ENCODE data around the gene FARP1. TPM values are rescaled to one million over a fixed set of nuclear protein-coding genes. Genes with fewer than 3 reads are reported as not detected.

The FARP1 gene
- polyA plus RNA-seq, 4 donors = 0.89 to 23.4 (median 6.2) TPM

DNA sequence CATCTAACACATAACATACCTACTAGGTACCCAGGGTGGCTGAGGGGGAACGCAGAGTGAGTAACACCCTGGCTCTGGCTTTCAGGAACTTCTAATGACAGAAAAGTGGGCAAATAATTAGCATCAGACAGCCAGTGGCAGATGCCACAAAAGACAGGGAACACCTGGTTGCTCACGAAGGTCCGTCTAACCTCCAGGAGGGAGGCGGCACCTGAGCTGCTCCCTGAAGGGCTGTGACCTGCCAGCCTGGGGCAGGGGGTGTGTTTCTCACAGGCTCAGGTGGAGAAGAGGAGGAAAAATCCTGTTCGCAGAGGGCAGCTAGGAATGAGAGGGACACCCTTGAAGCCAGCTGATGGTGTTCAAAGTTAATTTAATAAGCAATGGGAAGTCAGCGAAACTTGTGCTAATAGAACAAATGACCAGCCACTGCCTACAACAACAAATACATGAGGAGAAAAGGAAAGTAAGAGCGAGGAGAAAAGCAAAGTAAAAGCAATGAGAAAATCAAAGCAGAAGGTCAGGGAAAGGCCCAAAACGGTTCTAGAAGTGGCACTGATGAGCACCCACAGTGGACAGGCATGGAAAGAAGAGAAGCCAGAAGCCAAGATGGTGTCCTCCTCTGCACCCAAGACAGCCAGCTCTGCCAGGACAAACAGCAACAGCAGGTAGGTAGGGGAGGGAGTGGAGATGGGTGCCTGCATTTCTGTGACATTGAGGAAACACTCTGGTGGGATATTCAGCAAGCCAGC is 346.7 kb downstream of the FARP1 start:
- no peaks in the 10 kb centered on the region for H3K27me3 ChIP-seq (ENCODE audit: control insufficient read depth in 3 of 3, insufficient read depth in 3 of 3, low read length in 3 of 3)
- peak overlapping the region; percentile 34 to 76 (median 61) for H3K27ac ChIP-seq (ENCODE audit: low read depth in 1 of 3, low read length in 2 of 3)
- WGBS, 3 donors = 73 to 84% (median 77%) methylated on average over 8 of the region's 8 CpGs
- H3K9me3 ChIP-seq (ENCODE audit: control insufficient read depth in 2 of 2, insufficient read depth in 1 of 2, low read depth in 1 of 2, low read length in 1 of 2) = no peaks in the 10 kb centered on the region
- FAIRE-seq = no peak
- peaks cover 0 to 35% (median 0%) of the 10 kb centered on the region in 3 donors for H3K36me3 ChIP-seq (ENCODE audit: control insufficient read depth in 3 of 3, insufficient read depth in 2 of 3, low read depth in 1 of 3, low read length in 3 of 3)
- peak in 1 of 2 donors; percentile 20 for DNase-seq
- H3K4me1 ChIP-seq (ENCODE audit: control insufficient read depth in 3 of 3, insufficient read depth in 2 of 3, low read depth in 1 of 3, low read length in 2 of 3) = peaks cover 13 to 44% (median 41%) of the 10 kb centered on the region in 3 donors
- no peak overlapping the region for H3K4me3 ChIP-seq (ENCODE audit: low read depth in 1 of 3, low read length in 3 of 3)

DNA sequence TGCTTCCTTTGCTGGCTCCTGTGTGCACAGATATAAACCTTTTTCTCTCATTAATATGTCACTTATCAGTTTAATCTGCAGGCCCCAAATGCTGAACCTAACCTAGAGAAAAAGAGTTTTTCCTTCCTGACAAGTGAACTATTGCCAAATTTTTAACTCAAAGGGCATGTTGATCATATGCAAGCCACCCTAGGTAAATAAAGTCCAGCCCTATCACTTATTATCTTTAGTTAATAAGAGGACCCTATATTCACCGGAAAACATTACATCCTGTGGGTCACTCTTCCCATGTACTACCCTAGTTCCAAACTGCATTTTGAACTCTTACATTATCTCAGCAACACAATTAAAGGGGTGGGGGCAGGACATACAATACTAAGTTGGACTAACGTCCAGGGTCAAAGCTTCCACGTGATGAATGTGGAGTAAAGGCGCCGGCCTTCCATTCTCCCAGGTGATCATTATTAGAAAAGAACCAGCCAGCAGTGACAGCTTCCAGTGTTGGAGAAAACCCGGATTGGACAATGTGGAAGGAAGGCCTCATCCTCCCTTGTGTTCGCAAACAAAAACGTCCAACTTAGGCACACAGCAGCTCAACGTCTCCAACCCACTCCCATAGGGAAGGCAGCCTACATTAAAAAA is 347.4 kb downstream of the FARP1 start:
- H3K4me3 ChIP-seq (ENCODE audit: low read depth in 1 of 3, low read length in 3 of 3) = no peak overlapping the region
- FAIRE-seq (no peak), DNase-seq (peak; percentile 74 to 84)
- WGBS, 3 donors = 27 to 54% (median 45%) methylated on average over 9 of the region's 9 CpGs
- peak overlapping the region; percentile 47 to 76 (median 61) for H3K27ac ChIP-seq (ENCODE audit: low read depth in 1 of 3, low read length in 2 of 3)
- no peaks in the 10 kb centered on the region for H3K9me3 ChIP-seq (ENCODE audit: control insufficient read depth in 2 of 2, insufficient read depth in 1 of 2, low read depth in 1 of 2, low read length in 1 of 2)
- H3K4me1 ChIP-seq (ENCODE audit: control insufficient read depth in 3 of 3, insufficient read depth in 2 of 3, low read depth in 1 of 3, low read length in 2 of 3) = peaks cover 13 to 38% (median 37%) of the 10 kb centered on the region in 3 donors
- H3K36me3 ChIP-seq (ENCODE audit: control insufficient read depth in 3 of 3, insufficient read depth in 2 of 3, low read depth in 1 of 3, low read length in 3 of 3) = peaks cover 0 to 38% (median 0%) of the 10 kb centered on the region in 3 donors
- H3K27me3 ChIP-seq (ENCODE audit: control insufficient read depth in 3 of 3, insufficient read depth in 3 of 3, low read length in 3 of 3) = no peaks in the 10 kb centered on the region

DNA sequence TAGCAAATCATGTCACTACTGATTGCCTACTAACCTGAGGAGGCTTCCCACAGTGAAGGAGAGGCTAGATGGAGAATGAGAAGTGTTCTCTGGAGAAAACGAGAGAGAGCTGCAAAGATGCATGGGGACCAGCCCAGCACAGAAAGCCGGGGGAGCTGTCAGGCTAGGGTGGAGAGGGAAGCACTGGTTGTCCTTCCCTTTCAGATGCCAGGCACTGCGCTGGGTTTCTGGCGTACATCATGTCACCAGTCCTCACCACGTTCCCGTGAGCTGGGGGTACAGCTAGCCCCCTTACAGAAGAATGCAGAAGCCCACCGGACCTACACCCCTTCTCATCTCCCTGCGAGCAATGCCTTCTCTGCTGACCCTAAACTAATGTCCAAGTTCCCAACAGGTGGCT is 348.0 kb downstream of the FARP1 start:
- FAIRE-seq (no peak), DNase-seq (no peak)
- H3K36me3 ChIP-seq (ENCODE audit: control insufficient read depth in 3 of 3, insufficient read depth in 2 of 3, low read depth in 1 of 3, low read length in 3 of 3) = peaks cover 0 to 35% (median 0%) of the 10 kb centered on the region in 3 donors
- peaks cover 9 to 37% (median 31%) of the 10 kb centered on the region in 3 donors for H3K4me1 ChIP-seq (ENCODE audit: control insufficient read depth in 3 of 3, insufficient read depth in 2 of 3, low read depth in 1 of 3, low read length in 2 of 3)
- H3K27me3 ChIP-seq (ENCODE audit: control insufficient read depth in 3 of 3, insufficient read depth in 3 of 3, low read length in 3 of 3) = no peaks in the 10 kb centered on the region
- H3K27ac ChIP-seq (ENCODE audit: low read depth in 1 of 3, low read length in 2 of 3) = peak overlapping the region; percentile 26 to 61 (median 47)
- H3K9me3 ChIP-seq (ENCODE audit: control insufficient read depth in 2 of 2, insufficient read depth in 1 of 2, low read depth in 1 of 2, low read length in 1 of 2) = no peaks in the 10 kb centered on the region
- WGBS, 3 donors = 79 to 92% (median 89%) methylated on average over 8 of the region's 8 CpGs
- no peak overlapping the region for H3K4me3 ChIP-seq (ENCODE audit: low read depth in 1 of 3, low read length in 3 of 3)

DNA sequence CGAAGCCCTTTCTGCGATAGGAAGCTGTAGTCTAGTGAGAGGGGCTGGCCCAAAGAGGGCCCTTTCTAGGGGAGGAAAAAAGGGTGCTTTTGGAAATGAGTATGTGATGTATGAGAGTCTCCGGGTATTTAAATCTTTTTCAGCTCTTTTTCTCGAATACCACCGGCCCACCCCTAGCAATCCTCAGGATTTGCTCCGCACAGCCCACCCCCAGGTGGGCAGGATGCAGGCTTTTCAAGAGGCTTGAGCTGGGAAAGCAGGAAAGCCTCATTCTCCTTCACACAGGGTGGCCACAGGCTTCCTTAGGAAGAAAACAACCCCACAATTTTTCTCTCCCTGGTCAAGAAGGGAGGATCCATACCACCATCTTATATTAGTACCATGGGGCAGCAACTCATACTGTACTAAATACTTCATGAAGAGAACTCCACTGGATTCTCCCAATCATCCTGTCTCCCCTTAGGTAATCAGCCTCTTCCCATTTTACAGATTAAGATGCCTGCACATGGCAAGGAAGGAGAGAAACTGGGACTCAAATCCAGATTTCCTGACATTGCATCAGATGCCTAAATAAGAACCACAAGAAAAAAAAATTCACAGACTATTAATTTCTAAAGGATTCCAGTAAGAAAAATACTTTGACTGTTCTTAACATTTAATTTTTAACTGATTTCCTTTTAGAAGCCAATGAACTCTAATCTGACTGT is 349.6 kb downstream of the FARP1 start:
- H3K4me1 ChIP-seq (ENCODE audit: control insufficient read depth in 3 of 3, insufficient read depth in 2 of 3, low read depth in 1 of 3, low read length in 2 of 3) = peaks cover 7 to 42% (median 32%) of the 10 kb centered on the region in 3 donors
- H3K27ac ChIP-seq (ENCODE audit: low read depth in 1 of 3, low read length in 2 of 3) = peak overlapping the region in 1 of 3 donors; percentile 32
- FAIRE-seq (no peak), DNase-seq (no peak)
- H3K27me3 ChIP-seq (ENCODE audit: control insufficient read depth in 3 of 3, insufficient read depth in 3 of 3, low read length in 3 of 3) = no peaks in the 10 kb centered on the region
- H3K4me3 ChIP-seq (ENCODE audit: low read depth in 1 of 3, low read length in 3 of 3) = no peak overlapping the region
- no peaks in the 10 kb centered on the region for H3K9me3 ChIP-seq (ENCODE audit: control insufficient read depth in 2 of 2, insufficient read depth in 1 of 2, low read depth in 1 of 2, low read length in 1 of 2)
- peaks cover 0 to 37% (median 0%) of the 10 kb centered on the region in 3 donors for H3K36me3 ChIP-seq (ENCODE audit: control insufficient read depth in 3 of 3, insufficient read depth in 2 of 3, low read depth in 1 of 3, low read length in 3 of 3)
- 85 to 93% (median 93%) methylated on average over 6 of the region's 6 CpGs for WGBS, 3 donors

DNA sequence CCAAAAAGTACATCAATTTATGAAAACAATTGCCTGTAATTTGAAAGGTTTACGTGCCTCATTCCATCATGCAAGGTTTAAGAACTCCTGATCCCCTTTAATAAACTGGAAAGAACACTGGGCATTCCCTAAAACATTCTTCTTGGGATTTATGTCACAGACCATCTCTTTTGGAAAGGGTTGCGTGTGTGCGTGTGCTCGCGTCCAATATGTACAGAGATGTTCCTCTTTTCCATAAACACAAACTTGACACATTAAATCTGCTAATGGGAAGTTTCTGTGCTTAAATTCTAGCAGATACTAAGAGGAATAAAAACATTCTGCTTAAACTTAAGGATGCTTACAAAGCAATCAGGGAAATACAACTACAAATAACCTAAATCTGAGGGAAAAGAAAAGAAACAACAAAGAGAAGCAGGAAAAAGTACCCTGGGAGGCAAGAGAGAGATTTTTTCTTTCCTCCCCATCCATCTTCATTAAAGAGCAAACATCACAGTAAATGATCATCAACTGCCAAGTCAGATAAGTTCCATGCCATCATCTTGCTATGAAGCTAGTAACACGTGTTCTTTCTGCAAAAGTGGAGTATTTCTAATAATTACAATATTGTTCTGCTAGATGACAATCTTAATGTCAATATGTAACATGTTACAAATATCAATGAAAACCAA is 350.3 kb downstream of the FARP1 start:
- H3K9me3 ChIP-seq (ENCODE audit: control insufficient read depth in 2 of 2, insufficient read depth in 1 of 2, low read depth in 1 of 2, low read length in 1 of 2) = peaks cover 0 to under 1% of the 10 kb centered on the region in 2 donors
- no peaks in the 10 kb centered on the region for H3K27me3 ChIP-seq (ENCODE audit: control insufficient read depth in 3 of 3, insufficient read depth in 3 of 3, low read length in 3 of 3)
- 78 to 88% (median 88%) methylated on average over 6 of the region's 6 CpGs for WGBS, 3 donors
- FAIRE-seq (no peak), DNase-seq (no peak)
- no peak overlapping the region for H3K27ac ChIP-seq (ENCODE audit: low read depth in 1 of 3, low read length in 2 of 3)
- H3K36me3 ChIP-seq (ENCODE audit: control insufficient read depth in 3 of 3, insufficient read depth in 2 of 3, low read depth in 1 of 3, low read length in 3 of 3) = peaks cover 0 to 39% (median 0%) of the 10 kb centered on the region in 3 donors
- H3K4me1 ChIP-seq (ENCODE audit: control insufficient read depth in 3 of 3, insufficient read depth in 2 of 3, low read depth in 1 of 3, low read length in 2 of 3) = peaks cover 7 to 42% (median 28%) of the 10 kb centered on the region in 3 donors
- no peak overlapping the region for H3K4me3 ChIP-seq (ENCODE audit: low read depth in 1 of 3, low read length in 3 of 3)

DNA sequence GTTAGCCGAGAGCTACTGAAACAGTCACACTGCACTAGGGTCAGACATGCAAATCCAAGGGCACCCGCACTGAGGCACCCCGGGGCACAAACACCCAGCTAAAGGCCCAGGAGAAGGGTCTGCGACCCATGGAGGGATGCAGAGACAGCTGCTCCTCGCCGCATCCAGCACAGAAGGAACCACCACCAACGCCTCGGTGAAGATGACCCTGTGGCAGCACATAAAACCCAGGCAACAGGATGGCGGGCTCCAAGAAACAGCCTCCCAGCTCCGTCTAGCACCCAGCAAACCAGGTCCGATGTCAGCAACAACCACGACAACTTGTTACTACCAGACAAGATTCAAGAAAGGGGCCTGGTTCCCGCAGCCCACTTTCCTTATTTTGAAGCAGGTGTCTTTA is 351.9 kb downstream of the FARP1 start:
- H3K27ac ChIP-seq (ENCODE audit: low read depth in 1 of 3, low read length in 2 of 3) = peak overlapping the region in 1 of 3 donors; percentile 32
- no peaks in the 10 kb centered on the region for H3K27me3 ChIP-seq (ENCODE audit: control insufficient read depth in 3 of 3, insufficient read depth in 3 of 3, low read length in 3 of 3)
- DNase-seq (no peak), FAIRE-seq (no peak)
- H3K36me3 ChIP-seq (ENCODE audit: control insufficient read depth in 3 of 3, insufficient read depth in 2 of 3, low read depth in 1 of 3, low read length in 3 of 3) = peaks cover 0 to 43% (median 7%) of the 10 kb centered on the region in 3 donors
- peaks cover 0 to 5% of the 10 kb centered on the region in 2 donors for H3K9me3 ChIP-seq (ENCODE audit: control insufficient read depth in 2 of 2, insufficient read depth in 1 of 2, low read depth in 1 of 2, low read length in 1 of 2)
- H3K4me3 ChIP-seq (ENCODE audit: low read depth in 1 of 3, low read length in 3 of 3) = no peak overlapping the region
- peaks cover 7 to 38% (median 27%) of the 10 kb centered on the region in 3 donors for H3K4me1 ChIP-seq (ENCODE audit: control insufficient read depth in 3 of 3, insufficient read depth in 2 of 3, low read depth in 1 of 3, low read length in 2 of 3)
- WGBS, 3 donors = 95 to 96% (median 95%) methylated on average over 13 of the region's 13 CpGs

DNA sequence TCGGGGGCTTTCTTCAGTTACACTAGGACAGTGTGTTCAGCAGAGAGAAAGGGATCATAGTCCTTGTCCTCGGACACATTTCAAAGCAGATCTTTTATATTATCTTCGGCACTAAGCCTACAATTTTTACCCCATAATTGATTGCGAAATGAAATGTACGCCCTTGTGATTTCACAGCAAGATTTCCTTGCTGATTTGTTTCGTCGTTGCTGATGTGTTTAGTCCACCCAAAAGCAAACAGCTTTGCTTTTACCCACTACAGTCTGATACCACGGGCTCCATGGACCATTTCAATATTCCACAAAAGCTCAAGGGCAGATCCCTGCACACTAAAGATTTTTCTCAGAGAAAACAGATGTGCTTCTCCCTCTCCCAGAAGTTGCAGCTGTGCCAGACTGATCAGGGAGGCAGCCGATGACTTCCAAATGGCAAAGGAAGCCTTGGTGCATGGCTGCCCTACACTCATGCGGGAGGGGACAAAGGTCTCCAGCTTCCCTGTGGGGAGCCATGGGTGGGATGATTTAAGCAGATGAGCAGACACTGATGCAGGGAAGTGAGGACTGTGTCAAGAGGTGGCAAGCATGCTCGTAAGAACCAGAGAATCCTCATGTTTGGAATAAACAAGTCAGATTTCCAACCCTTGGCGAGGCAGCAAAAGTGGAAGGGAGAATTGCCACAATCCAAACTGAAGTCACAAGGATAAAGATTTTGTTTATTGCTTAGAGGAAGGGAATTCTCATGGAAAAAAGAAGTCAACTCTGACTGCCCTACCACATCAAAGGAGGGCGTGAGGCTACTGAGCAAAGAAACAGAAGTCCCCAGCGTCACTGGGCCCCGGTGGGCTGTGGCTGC is 353.0 kb downstream of the FARP1 start:
- FAIRE-seq = no peak
- Histone ChIP-seq H3K36me3 (ENCODE audit: control insufficient read depth in 3 of 3, insufficient read depth in 2 of 3, low read depth in 1 of 3, low read length in 3 of 3) (peaks cover 0 to 39% (median 7%) of the 10 kb centered on the region in 3 donors), H3K4me3 (ENCODE audit: low read depth in 1 of 3, low read length in 3 of 3) (no peak overlapping the region), H3K27me3 (ENCODE audit: control insufficient read depth in 3 of 3, insufficient read depth in 3 of 3, low read length in 3 of 3) (no peaks in the 10 kb centered on the region), H3K4me1 (ENCODE audit: control insufficient read depth in 3 of 3, insufficient read depth in 2 of 3, low read depth in 1 of 3, low read length in 2 of 3) (peaks cover 3 to 27% (median 20%) of the 10 kb centered on the region in 3 donors), H3K27ac (ENCODE audit: low read depth in 1 of 3, low read length in 2 of 3) (peak overlapping the region in 2 of 3 donors; percentile 33 to 79), H3K9me3 (ENCODE audit: control insufficient read depth in 2 of 2, insufficient read depth in 1 of 2, low read depth in 1 of 2, low read length in 1 of 2) (peaks cover 0 to 5% of the 10 kb centered on the region in 2 donors)
- 46 to 58% (median 46%) methylated on average over 15 of the region's 15 CpGs for WGBS, 3 donors
- DNase-seq = peak; percentile 18 to 41
